ENCODE results near the gene AFAP1. TPM values are rescaled to one million over a fixed set of nuclear protein-coding genes. Genes with fewer than 3 reads are reported as not detected.

Gene AFAP1
- total RNA-seq, 4 donors from 2014 or later: 4.4 to 16.6 (median 10.7) TPM

GRCh38 chr4:7929118-7929951, 10.3 kb downstream of the AFAP1 start:
- H3K36me3 ChIP-seq: no peaks in the 10 kb centered on the region
- H3K4me3 ChIP-seq: no peak overlapping the region
- H3K27me3 ChIP-seq: no peaks in the 10 kb centered on the region
- peak in 1 of 6 experiments; percentile 2 for TF ChIP-seq CTCF (IDR thresholded peaks at IDR 0.05)
- no peak for TF ChIP-seq POLR2A (IDR thresholded peaks at IDR 0.05)
- H3K4me1 ChIP-seq: peaks cover 0 to 74% (median 30%) of the 10 kb centered on the region in 3 donors
- intact Hi-C loops (cut with DNase I): loop anchor here (10.0 kb wide), 1 partner anchor 125 kb away; no protein-coding TSS in a partner anchor
- no peaks in the 10 kb centered on the region for H3K9me3 ChIP-seq
- peak overlapping the region; percentile 20 to 81 (median 58) for H3K27ac ChIP-seq
- 9 to 21% methylated on average over 4 to 6 of the region's 7 CpGs for WGBS, 2 donors
- DNase-seq: no peak

- no peak overlapping the region for H3K4me3 ChIP-seq
- H3K4me1 ChIP-seq: peaks cover 0 to 70% (median 25%) of the 10 kb centered on the region in 3 donors
- WGBS, 2 donors: 39 to 70% methylated on average over 7 of the region's 7 CpGs
- no peaks in the 10 kb centered on the region for H3K36me3 ChIP-seq
- DNase-seq: no peak
- H3K27me3 ChIP-seq: no peaks in the 10 kb centered on the region
- no peak for TF ChIP-seq POLR2A (IDR thresholded peaks at IDR 0.05)
- intact Hi-C loops (cut with DNase I): loop anchor here (10.0 kb wide), 1 partner anchor 124 kb away; no protein-coding TSS in a partner anchor
- H3K9me3 ChIP-seq: no peaks in the 10 kb centered on the region
- H3K27ac ChIP-seq: peak overlapping the region; percentile 20 to 81 (median 52)
Measured at GRCh38 chr4:7928711-7929110, 10.9 kb downstream of the AFAP1 start.

GRCh38 chr4:7926822-7927221, 12.8 kb downstream of the AFAP1 start:
- no peak for DNase-seq
- H3K27me3 ChIP-seq: no peaks in the 10 kb centered on the region
- no peaks in the 10 kb centered on the region for H3K36me3 ChIP-seq
- no peak overlapping the region for H3K4me3 ChIP-seq
- WGBS, 2 donors: 81 to 85% methylated on average over 6 to 7 of the region's 7 CpGs
- intact Hi-C loops (cut with DNase I): loop anchor here (10.0 kb wide), 1 partner anchor 122 kb away; no protein-coding TSS in a partner anchor
- H3K27ac ChIP-seq: peak overlapping the region in 1 of 4 donors; percentile 57
- H3K4me1 ChIP-seq: peaks cover 0 to 56% (median 23%) of the 10 kb centered on the region in 3 donors
- H3K9me3 ChIP-seq: no peaks in the 10 kb centered on the region
- no peak for TF ChIP-seq POLR2A (IDR thresholded peaks at IDR 0.05)
- TF ChIP-seq CTCF (IDR thresholded peaks at IDR 0.05): no peak

GRCh38 chr4:7924570-7924969, 15.1 kb downstream of the AFAP1 start:
- H3K27ac ChIP-seq: peak overlapping the region in 2 of 4 donors; percentile 2 to 3
- no peak overlapping the region for H3K4me3 ChIP-seq
- H3K9me3 ChIP-seq: no peaks in the 10 kb centered on the region
- intact Hi-C loops (cut with DNase I): loop anchor here (10.0 kb wide), 1 partner anchor 120 kb away; no protein-coding TSS in a partner anchor
- TF ChIP-seq CTCF (IDR thresholded peaks at IDR 0.05): no peak
- TF ChIP-seq POLR2A (IDR thresholded peaks at IDR 0.05): no peak
- WGBS, 2 donors: 49 to 60% methylated on average over 4 of the region's 4 CpGs
- no peak for DNase-seq
- H3K4me1 ChIP-seq: peaks cover 0 to 39% (median 14%) of the 10 kb centered on the region in 3 donors
- H3K27me3 ChIP-seq: no peaks in the 10 kb centered on the region
- H3K36me3 ChIP-seq: no peaks in the 10 kb centered on the region

GRCh38 chr4:7924163-7924562, 15.5 kb downstream of the AFAP1 start:
- Histone ChIP-seq H3K4me3 (no peak overlapping the region), H3K9me3 (no peaks in the 10 kb centered on the region), H3K36me3 (no peaks in the 10 kb centered on the region), H3K27ac (peak overlapping the region in 2 of 4 donors; percentile 2 to 3), H3K27me3 (no peaks in the 10 kb centered on the region), H3K4me1 (peaks cover 0 to 35% (median 10%) of the 10 kb centered on the region in 3 donors)
- no peak for TF ChIP-seq POLR2A (IDR thresholded peaks at IDR 0.05)
- no peak for TF ChIP-seq CTCF (IDR thresholded peaks at IDR 0.05)
- DNase-seq: no peak
- intact Hi-C loops (cut with DNase I): loop anchor here (10.0 kb wide), 1 partner anchor 119 kb away; no protein-coding TSS in a partner anchor
- 56 to 57% methylated on average over 7 of the region's 7 CpGs for WGBS, 2 donors

Data from esophagus squamous epithelium (tissue), 5 donors.